ENCODE results near the gene RASA4B. TPM values are rescaled to one million over a fixed set of nuclear protein-coding genes. Genes with fewer than 3 reads are reported as not detected.
"Not testable (repeated sequence)": the region's sequence is repeated elsewhere in the genome, so short reads cannot be mapped to it uniquely, and the experiment has no call there.

Gene RASA4B
- total RNA-seq, 1 experiment from 2014 or later: 6.0 TPM

DNA sequence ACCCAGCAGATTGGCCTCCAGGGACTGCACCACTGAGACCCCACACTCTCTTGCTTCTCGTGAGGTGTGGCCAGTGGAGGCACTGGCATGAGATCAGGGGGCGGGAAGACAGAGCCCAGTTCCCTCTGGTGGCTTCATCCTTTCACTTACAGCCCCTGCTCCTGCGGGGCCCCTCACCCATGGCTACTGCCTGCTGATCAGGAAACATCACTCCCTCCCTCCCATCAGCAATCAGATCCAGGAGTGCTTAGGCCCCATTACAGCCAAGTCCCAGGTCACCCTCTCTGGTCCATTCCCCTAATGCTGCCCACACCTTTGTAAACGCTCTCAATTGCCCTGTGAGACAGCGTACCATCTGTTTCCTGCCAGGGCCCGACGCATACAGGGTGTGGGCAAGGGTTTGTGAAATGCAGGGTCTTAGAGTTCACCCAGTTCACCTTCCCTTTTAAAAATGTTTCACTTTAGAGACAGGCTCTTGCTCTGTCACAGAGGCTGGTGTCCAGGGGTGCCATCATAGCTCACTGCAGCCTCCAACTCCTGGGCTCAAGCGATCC, 17.6 kb upstream of the RASA4B start:
- POLR2A ChIA-PET; H3K9ac ChIP-seq (ENCODE audit: low read length); H3K4me2 ChIP-seq (ENCODE audit: low read length); H2AFZ ChIP-seq (ENCODE audit: low read depth, low read length, poor library complexity, severe bottlenecking); H3K27me3 ChIP-seq (ENCODE audit: insufficient read depth, low read length); H3K27ac ChIP-seq (ENCODE audit: low read depth, low read length); intact Hi-C loops (cut with micrococcal nuclease); H3K79me2 ChIP-seq (ENCODE audit: insufficient read depth, low read length); DNase-seq (ENCODE audit: low read depth, low spot score); H3K4me3 ChIP-seq (replicated peaks in 1 of 2; ENCODE audit: low read depth in 1 of 2, low read length in 2 of 2); H3K36me3 ChIP-seq (ENCODE audit: control insufficient read depth in 1 of 2, insufficient read depth in 2 of 2, low read length in 2 of 2); CTCF ChIA-PET; ATAC-seq; H4K20me1 ChIP-seq (ENCODE audit: insufficient read depth); RAD21 ChIA-PET (ENCODE audit: low non-redundant PET in 1 of 2, low total read pairs in 2 of 2, uncharacterized antibody in 2 of 2, unreplicated experiment in 2 of 2); H3K9me2 ChIP-seq (ENCODE audit: insufficient read depth); H3K9me3 ChIP-seq (ENCODE audit: control insufficient read depth in 1 of 2, insufficient read depth in 1 of 2, low read depth in 1 of 2, low read length in 2 of 2); H3K4me1 ChIP-seq (ENCODE audit: control insufficient read depth in 1 of 2, insufficient read depth in 2 of 2, low read length in 2 of 2); BruUV-seq (replicated peaks): not testable (repeated sequence)

DNA sequence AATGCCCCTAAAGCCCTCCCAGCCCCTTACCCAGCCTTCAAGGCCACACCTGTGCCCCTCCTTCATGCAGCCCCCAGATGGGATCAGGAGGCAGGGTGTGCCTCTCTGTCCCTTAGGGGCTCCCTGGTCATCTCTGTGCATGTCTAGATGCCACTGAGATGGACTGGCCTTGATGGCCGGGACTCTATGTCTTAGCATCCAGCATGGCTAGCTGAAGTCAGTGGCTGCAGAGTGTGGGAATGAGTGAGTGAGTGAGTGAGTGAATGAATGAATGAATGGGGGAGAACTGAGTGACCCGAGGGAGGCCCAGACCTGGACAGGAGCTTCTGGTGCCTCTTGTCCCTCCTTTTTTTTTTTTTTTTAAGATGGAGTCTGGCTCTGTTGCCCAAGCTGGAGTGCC, 14.6 kb upstream of the RASA4B start:
- RAD21 ChIA-PET (ENCODE audit: low non-redundant PET in 1 of 2, low total read pairs in 2 of 2, uncharacterized antibody in 2 of 2, unreplicated experiment in 2 of 2); intact Hi-C loops (cut with micrococcal nuclease); DNase-seq (ENCODE audit: low read depth, low spot score); H3K9me3 ChIP-seq (ENCODE audit: control insufficient read depth in 1 of 2, insufficient read depth in 1 of 2, low read depth in 1 of 2, low read length in 2 of 2); H3K4me2 ChIP-seq (ENCODE audit: low read length); H3K36me3 ChIP-seq (ENCODE audit: control insufficient read depth in 1 of 2, insufficient read depth in 2 of 2, low read length in 2 of 2); H3K79me2 ChIP-seq (ENCODE audit: insufficient read depth, low read length); BruUV-seq (replicated peaks); CTCF ChIA-PET; H3K4me1 ChIP-seq (ENCODE audit: control insufficient read depth in 1 of 2, insufficient read depth in 2 of 2, low read length in 2 of 2); POLR2A ChIA-PET; H3K4me3 ChIP-seq (replicated peaks in 1 of 2; ENCODE audit: low read depth in 1 of 2, low read length in 2 of 2); H3K27ac ChIP-seq (ENCODE audit: low read depth, low read length); H3K9me2 ChIP-seq (ENCODE audit: insufficient read depth); H3K27me3 ChIP-seq (ENCODE audit: insufficient read depth, low read length); H3K9ac ChIP-seq (ENCODE audit: low read length); ATAC-seq; H4K20me1 ChIP-seq (ENCODE audit: insufficient read depth); H2AFZ ChIP-seq (ENCODE audit: low read depth, low read length, poor library complexity, severe bottlenecking): not testable (repeated sequence)

DNA sequence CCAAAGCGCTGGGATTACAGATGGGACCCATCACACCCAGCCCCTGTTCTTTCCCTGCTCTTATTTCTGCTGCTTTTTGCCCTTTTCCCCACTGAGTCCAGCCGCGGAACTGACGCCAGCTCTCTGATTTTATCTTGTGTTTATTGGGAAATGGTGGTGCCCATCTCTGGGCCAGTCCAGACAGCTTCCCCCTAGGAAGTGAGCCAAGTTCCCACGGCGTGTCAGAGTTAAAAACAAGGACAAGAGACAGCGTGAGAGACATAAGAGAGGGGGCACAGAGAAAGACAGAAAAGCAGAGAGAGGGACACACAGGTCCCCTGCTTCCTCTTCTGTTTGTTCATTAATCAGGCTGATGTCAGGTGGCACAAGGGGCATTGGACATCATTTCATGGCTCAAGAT, 14.0 kb upstream of the RASA4B start:
- H3K4me3 ChIP-seq (replicated peaks in 1 of 2; ENCODE audit: low read depth in 1 of 2, low read length in 2 of 2); H3K9me3 ChIP-seq (ENCODE audit: control insufficient read depth in 1 of 2, insufficient read depth in 1 of 2, low read depth in 1 of 2, low read length in 2 of 2); H3K36me3 ChIP-seq (ENCODE audit: control insufficient read depth in 1 of 2, insufficient read depth in 2 of 2, low read length in 2 of 2); H3K79me2 ChIP-seq (ENCODE audit: insufficient read depth, low read length); RAD21 ChIA-PET (ENCODE audit: low non-redundant PET in 1 of 2, low total read pairs in 2 of 2, uncharacterized antibody in 2 of 2, unreplicated experiment in 2 of 2); intact Hi-C loops (cut with micrococcal nuclease); H2AFZ ChIP-seq (ENCODE audit: low read depth, low read length, poor library complexity, severe bottlenecking); DNase-seq (ENCODE audit: low read depth, low spot score); H3K4me1 ChIP-seq (ENCODE audit: control insufficient read depth in 1 of 2, insufficient read depth in 2 of 2, low read length in 2 of 2); H4K20me1 ChIP-seq (ENCODE audit: insufficient read depth); H3K27me3 ChIP-seq (ENCODE audit: insufficient read depth, low read length); POLR2A ChIA-PET; H3K4me2 ChIP-seq (ENCODE audit: low read length); H3K9me2 ChIP-seq (ENCODE audit: insufficient read depth); H3K27ac ChIP-seq (ENCODE audit: low read depth, low read length); BruUV-seq (replicated peaks); H3K9ac ChIP-seq (ENCODE audit: low read length); CTCF ChIA-PET; ATAC-seq: not testable (repeated sequence)

DNA sequence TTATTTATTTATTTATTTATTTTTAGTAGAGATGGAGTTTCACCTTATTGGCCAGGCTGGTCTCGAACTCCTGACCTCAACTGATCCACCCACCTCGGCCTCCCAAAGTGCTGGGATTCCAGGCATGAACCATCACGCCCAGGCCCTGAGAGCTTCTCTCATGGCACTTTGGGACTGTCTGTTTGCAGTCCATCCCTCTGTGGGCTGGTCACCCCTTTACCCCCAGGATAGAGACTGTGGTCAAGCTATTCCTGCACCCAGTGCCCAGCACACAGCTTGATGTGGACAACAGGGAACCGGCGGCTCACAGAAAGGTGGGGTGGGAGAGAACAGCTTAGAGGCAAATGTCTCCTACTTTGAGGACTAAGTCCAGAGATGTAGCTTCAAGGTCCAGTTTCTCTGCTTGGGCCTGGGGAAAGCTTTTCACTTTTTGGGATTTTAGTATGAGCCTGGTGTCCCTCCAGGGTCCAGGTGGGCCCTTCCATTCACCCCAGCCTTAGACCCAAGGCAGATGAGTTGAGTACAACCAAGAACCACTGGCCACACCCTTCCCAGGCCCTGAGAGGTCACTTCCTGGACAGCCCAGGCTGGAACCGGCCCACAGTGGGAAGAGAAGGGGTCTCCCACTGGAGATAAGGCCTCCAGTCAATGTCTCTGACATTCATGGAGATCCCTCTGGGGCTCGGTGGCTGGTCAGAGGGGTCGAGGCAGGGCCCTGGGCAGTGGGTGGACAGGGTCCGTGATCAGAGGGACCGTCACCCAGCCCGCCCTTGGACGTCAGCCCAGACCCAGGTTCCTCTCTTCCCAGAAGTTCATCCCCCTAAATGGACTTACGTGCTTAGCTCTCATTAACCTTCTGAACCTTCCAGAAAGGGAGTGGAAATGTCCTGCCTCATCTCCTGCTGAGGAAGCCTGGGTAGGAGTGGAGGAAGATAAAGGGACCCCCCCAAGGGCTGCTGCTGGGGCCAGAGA, 10.5 kb upstream of the RASA4B start:
- not testable (repeated sequence) for ATAC-seq

More for the DNA sequence above, 10.5 kb upstream of the RASA4B start:
- H3K27ac ChIP-seq (ENCODE audit: low read depth, low read length); H3K4me3 ChIP-seq (replicated peaks in 1 of 2; ENCODE audit: low read depth in 1 of 2, low read length in 2 of 2); H3K4me1 ChIP-seq (ENCODE audit: control insufficient read depth in 1 of 2, insufficient read depth in 2 of 2, low read length in 2 of 2); RAD21 ChIA-PET (ENCODE audit: low non-redundant PET in 1 of 2, low total read pairs in 2 of 2, uncharacterized antibody in 2 of 2, unreplicated experiment in 2 of 2); CTCF ChIA-PET; H3K4me2 ChIP-seq (ENCODE audit: low read length); H2AFZ ChIP-seq (ENCODE audit: low read depth, low read length, poor library complexity, severe bottlenecking); H3K27me3 ChIP-seq (ENCODE audit: insufficient read depth, low read length); BruUV-seq (replicated peaks); H3K79me2 ChIP-seq (ENCODE audit: insufficient read depth, low read length); H3K36me3 ChIP-seq (ENCODE audit: control insufficient read depth in 1 of 2, insufficient read depth in 2 of 2, low read length in 2 of 2); H3K9me3 ChIP-seq (ENCODE audit: control insufficient read depth in 1 of 2, insufficient read depth in 1 of 2, low read depth in 1 of 2, low read length in 2 of 2); DNase-seq (ENCODE audit: low read depth, low spot score); intact Hi-C loops (cut with micrococcal nuclease); H3K9ac ChIP-seq (ENCODE audit: low read length); H4K20me1 ChIP-seq (ENCODE audit: insufficient read depth); H3K9me2 ChIP-seq (ENCODE audit: insufficient read depth); POLR2A ChIA-PET: not testable (repeated sequence)
